Endodermal cell (in vitro differentiated cells): ENCODE measurements around the gene ITM2B. TPM values are rescaled to one million over a fixed set of nuclear protein-coding genes. Genes with fewer than 3 reads are reported as not detected.

ENCODE experiments used
- DNase-seq: peaks from one replicate; pipeline ENCODE4 v3.0.0-alpha.2; 2017
- H3K27ac ChIP-seq: 2 replicates; pipeline ENCODE4 v1.5.1; 2013; ENCODE audit warnings: mild to moderate bottlenecking, low read depth, low read length, moderate library complexity
- H3K27me3 ChIP-seq: 2 replicates; pipeline ENCODE4 v1.6.1; 2013; ENCODE audit warnings: mild to moderate bottlenecking, low read length, moderate library complexity; ENCODE audit not compliant: insufficient read depth, control insufficient read depth, poor library complexity, severe bottlenecking
- H3K36me3 ChIP-seq: 2 replicates; pipeline ENCODE4 v1.7.0; 2013; ENCODE audit warnings: mild to moderate bottlenecking, low read length, moderate library complexity; ENCODE audit not compliant: control insufficient read depth, insufficient read depth
- H3K4me1 ChIP-seq: one replicate; pipeline ENCODE4 v1.7.0; 2013; ENCODE audit warnings: low read length; ENCODE audit not compliant: control insufficient read depth, insufficient read depth
- H3K4me3 ChIP-seq: 2 replicates; pipeline ENCODE4 v1.5.1; 2013; ENCODE audit warnings: mild to moderate bottlenecking, low read length, moderate library complexity
- H3K9ac ChIP-seq: 2 replicates; pipeline ENCODE4 v1.6.1; 2013; ENCODE audit warnings: mild to moderate bottlenecking, low read length, moderate library complexity; ENCODE audit not compliant: poor library complexity, severe bottlenecking; ENCODE audit errors: extremely low read depth
- H3K9me3 ChIP-seq: 2 replicates; pipeline ENCODE4 v1.6.1; 2013; ENCODE audit warnings: mild to moderate bottlenecking, low read length, moderate library complexity; ENCODE audit not compliant: control insufficient read depth
- H3K27ac Mint-ChIP-seq: 2 replicates; pipeline ENCODE4 v1.8.0; 2020; ENCODE audit warnings: mixed read lengths
- H3K27me3 Mint-ChIP-seq: 2 replicates; pipeline ENCODE4 v1.8.0; 2021; ENCODE audit warnings: mild to moderate bottlenecking, mixed read lengths; ENCODE audit not compliant: insufficient read depth
- H3K36me3 Mint-ChIP-seq: 2 replicates; pipeline ENCODE4 v1.8.0; 2020; ENCODE audit warnings: low read depth, mixed read lengths
- H3K4me1 Mint-ChIP-seq: 2 replicates; pipeline ENCODE4 v1.8.0; 2020; ENCODE audit warnings: mixed read lengths
- H3K4me3 Mint-ChIP-seq: 2 replicates; pipeline ENCODE4 v1.8.0; 2020; ENCODE audit warnings: mild to moderate bottlenecking, moderate library complexity, mixed read lengths
- H3K9me3 Mint-ChIP-seq: 2 replicates; pipeline ENCODE4 v1.8.0; 2020; ENCODE audit warnings: mild to moderate bottlenecking, mixed read lengths
- CTCF ChIP-seq: fragments of 200-600 bp; sonication (generic); conservative IDR thresholded peaks from 2 replicates; pipeline ENCODE4 v1.5.0; 2021; ENCODE audit warnings: antibody characterized with exemption, mild to moderate bottlenecking
- WGBS, 2 experiments: methylation state at CpG; one replicate each; pipeline versions ENCODE4 v1.1.5 to v1.1.7; 2013; ENCODE audit warnings: missing lambda C conversion rate in 2 of 2, mixed read lengths in 1 of 2; ENCODE audit not compliant: insufficient coverage in 1 of 2, insufficient read length in 1 of 2; 5-methylcytosine and 5-hydroxymethylcytosine counted together
- total RNA-seq, 2 donors: library from RNA; stranded (reverse); fragmentation: NEBNext Ultra II Directional in 1 of 2; extraction: Animal tissue kit (Norgen Biotek cat#: 25700) in 1 of 2; gene quantifications; 2 replicates in 1 of 2; 3 replicates in 1 of 2; pipeline ENCODE4 v1.2.1, GENCODE V29; 2021

ITM2B gene
- total RNA-seq, 2 donors from 2014 or later: 158 to 170 TPM

GRCh38 chr13:48265217-48265815 is 32.3 kb downstream of the ITM2B start:
- WGBS, 2 experiments: 90 to 92% methylated on average over 5 to 8 of the region's 8 CpGs

GRCh38 chr13:48266150-48266549 is 33.1 kb downstream of the ITM2B start:
- TF ChIP-seq CTCF: no peak
- no peak overlapping the region for H3K4me3 ChIP-seq
- Mint-ChIP-seq H3K4me3 (no peak overlapping the region), H3K9me3 (no peaks in the 10 kb centered on the region), H3K36me3 (peaks cover 37% of the 10 kb centered on the region), H3K27ac (no peak overlapping the region), H3K27me3 (no peaks in the 10 kb centered on the region), H3K4me1 (peaks cover 5% of the 10 kb centered on the region)
- no peak overlapping the region for H3K27ac ChIP-seq
- no peaks in the 10 kb centered on the region for H3K4me1 ChIP-seq
- no peak for DNase-seq
- H3K9ac ChIP-seq: no peak overlapping the region
- no peaks in the 10 kb centered on the region for H3K27me3 ChIP-seq
- peaks cover 31% of the 10 kb centered on the region for H3K36me3 ChIP-seq
- no peaks in the 10 kb centered on the region for H3K9me3 ChIP-seq

More at GRCh38 chr13:48265217-48265815, 32.3 kb downstream of the ITM2B start:
- Histone ChIP-seq H3K27ac (no peak overlapping the region), H3K9ac (no peak overlapping the region), H3K4me1 (no peaks in the 10 kb centered on the region), H3K27me3 (no peaks in the 10 kb centered on the region), H3K9me3 (no peaks in the 10 kb centered on the region), H3K36me3 (peaks cover 39% of the 10 kb centered on the region), H3K4me3 (no peak overlapping the region)
- no peak for DNase-seq
- H3K27me3 Mint-ChIP-seq: no peaks in the 10 kb centered on the region
- no peaks in the 10 kb centered on the region for H3K9me3 Mint-ChIP-seq
- H3K27ac Mint-ChIP-seq: no peak overlapping the region
- H3K4me3 Mint-ChIP-seq: no peak overlapping the region
- peaks cover 5% of the 10 kb centered on the region for H3K4me1 Mint-ChIP-seq
- no peak for TF ChIP-seq CTCF
- H3K36me3 Mint-ChIP-seq: peaks cover 43% of the 10 kb centered on the region

- no peak overlapping the region for H3K4me3 Mint-ChIP-seq
- no peaks in the 10 kb centered on the region for H3K9me3 Mint-ChIP-seq
- H3K4me1 ChIP-seq: no peaks in the 10 kb centered on the region
- TF ChIP-seq CTCF: no peak
- H3K27me3 ChIP-seq: no peaks in the 10 kb centered on the region
- peaks cover 24% of the 10 kb centered on the region for H3K36me3 ChIP-seq
- WGBS, 2 experiments: 71 to 87% methylated on average over 1 to 2 of the region's 2 CpGs
- H3K27ac ChIP-seq: no peak overlapping the region
- H3K4me1 Mint-ChIP-seq: peaks cover 5% of the 10 kb centered on the region
- DNase-seq: no peak
- no peaks in the 10 kb centered on the region for H3K27me3 Mint-ChIP-seq
- no peak overlapping the region for H3K27ac Mint-ChIP-seq
- no peak overlapping the region for H3K4me3 ChIP-seq
- peaks cover 34% of the 10 kb centered on the region for H3K36me3 Mint-ChIP-seq
- no peak overlapping the region for H3K9ac ChIP-seq
- H3K9me3 ChIP-seq: no peaks in the 10 kb centered on the region
Observed at GRCh38 chr13:48266701-48267639, 34.0 kb downstream of the ITM2B start.
